Neuron (in vitro differentiated cells): Measurements from ENCODE around the gene HOXA11.

ENCODE experiments used
- H2AFZ ChIP-seq: one replicate; pipeline ENCODE4 v1.6.1; 2013; ENCODE audit warnings: low read depth, mild to moderate bottlenecking, inconsistent platforms, low read length, moderate library complexity
- H3K27me3 ChIP-seq: one replicate; pipeline ENCODE4 v1.6.1; 2013; ENCODE audit warnings: low read length; ENCODE audit not compliant: insufficient read depth
- H3K36me3 ChIP-seq: one replicate; pipeline ENCODE4 v1.6.1; 2013; ENCODE audit warnings: low read length; ENCODE audit not compliant: insufficient read depth
- H3K4me1 ChIP-seq: one replicate; pipeline ENCODE4 v1.6.1; 2013; ENCODE audit warnings: low read length; ENCODE audit not compliant: insufficient read depth
- H3K4me3 ChIP-seq: 2 replicates; pipeline ENCODE4 v1.5.1; 2013; ENCODE audit warnings: mild to moderate bottlenecking, low read length, moderate library complexity
- H3K9me3 ChIP-seq: one replicate; pipeline ENCODE4 v1.6.1; 2013; ENCODE audit warnings: low read length

The HOXA11 gene

DNA sequence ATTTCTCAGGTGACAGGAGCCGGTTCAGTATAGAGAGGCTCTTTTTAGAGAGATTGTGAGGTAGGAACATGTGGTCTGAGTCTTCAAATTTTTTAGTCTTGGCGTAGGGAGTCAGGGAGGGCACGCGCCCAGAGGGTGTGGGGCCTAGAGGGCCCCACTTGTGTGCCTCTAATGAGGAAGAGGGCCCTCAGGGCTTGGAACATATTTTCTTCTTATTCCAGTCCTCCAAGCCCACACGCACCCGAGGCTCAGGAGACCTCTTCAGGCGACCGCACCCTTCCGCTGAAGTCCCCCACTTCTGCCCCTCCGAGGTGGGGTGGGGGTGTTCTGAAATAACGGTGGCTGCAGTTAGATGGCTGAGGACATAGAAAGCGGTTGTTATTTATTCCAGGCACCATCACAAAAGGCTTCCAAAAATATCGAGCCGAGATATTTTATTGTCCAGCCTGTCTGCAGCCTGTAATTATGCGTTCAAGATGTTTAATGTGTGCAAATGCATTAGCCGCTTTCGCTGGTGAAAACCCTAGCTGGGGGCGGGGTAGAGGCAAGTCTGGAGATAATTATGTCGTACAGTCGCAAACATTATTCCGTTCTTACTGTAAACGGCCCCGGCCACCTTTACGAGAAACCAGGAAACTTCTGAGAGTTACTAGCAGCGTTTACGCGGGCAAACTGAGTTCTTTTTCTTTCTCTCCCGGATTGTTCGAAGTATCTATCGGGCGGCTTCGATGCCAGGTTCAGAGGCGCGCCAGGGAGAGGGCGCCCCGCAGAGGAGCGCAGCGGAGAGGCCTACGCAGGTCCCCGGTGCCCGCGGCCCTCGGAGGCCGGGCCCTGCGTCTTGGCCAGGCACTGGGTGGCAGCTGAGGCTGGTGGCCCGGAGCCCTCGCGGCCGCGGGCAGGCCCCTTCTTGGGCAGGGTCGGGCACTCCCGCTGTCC lies 27.7 kb upstream of the HOXA11 start:
- Histone ChIP-seq H3K4me1 (no peaks in the 10 kb centered on the region), H3K36me3 (no peaks in the 10 kb centered on the region), H2AFZ (no peak overlapping the region), H3K27me3 (peaks cover 97% of the 10 kb centered on the region), H3K4me3 (no peak overlapping the region), H3K9me3 (no peaks in the 10 kb centered on the region)

- no peak overlapping the region for H2AFZ ChIP-seq
- peaks cover 97% of the 10 kb centered on the region for H3K27me3 ChIP-seq
- H3K9me3 ChIP-seq, result no peaks in the 10 kb centered on the region
- H3K36me3 ChIP-seq, result no peaks in the 10 kb centered on the region
- H3K4me1 ChIP-seq, result no peaks in the 10 kb centered on the region
- no peak overlapping the region for H3K4me3 ChIP-seq
Observed at GRCh38 chr7:27211764-27212204, 26.8 kb upstream of the HOXA11 start.

GRCh38 chr7:27211084-27211446 lies 26.0 kb upstream of the HOXA11 start:
- no peaks in the 10 kb centered on the region for H3K9me3 ChIP-seq
- no peak overlapping the region for H2AFZ ChIP-seq

DNA sequence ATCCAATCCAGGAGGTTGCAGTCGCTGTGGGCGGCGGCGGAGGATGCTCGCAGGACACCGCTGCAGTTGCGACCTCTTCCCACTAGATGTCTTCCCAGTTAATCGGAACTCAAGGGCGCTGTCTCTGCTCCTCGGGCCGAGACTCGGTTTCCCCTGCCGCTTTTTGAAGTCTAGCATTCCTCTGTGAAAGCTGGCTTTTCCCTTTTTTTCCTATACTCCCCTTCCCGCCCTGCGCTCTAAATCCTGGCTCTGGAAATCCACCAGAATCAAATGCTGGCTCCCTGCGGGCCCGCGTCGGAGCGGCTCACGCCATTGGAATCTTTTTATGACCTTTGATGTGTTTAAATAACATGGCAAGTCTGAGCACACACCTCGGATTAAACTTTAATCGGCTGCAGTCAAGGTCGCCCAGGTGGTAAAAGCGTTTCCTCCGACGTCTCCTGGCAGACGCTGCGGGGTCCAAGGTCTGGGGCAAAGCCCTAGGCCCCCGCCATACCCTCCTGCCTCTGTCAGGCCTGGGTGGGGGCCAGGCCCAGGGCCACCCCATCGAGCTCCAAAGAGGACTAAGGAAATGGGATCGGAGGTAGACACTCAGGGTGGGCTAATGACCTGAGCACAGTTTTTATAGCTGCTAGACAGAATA lies 25.5 kb upstream of the HOXA11 start:
- Histone ChIP-seq H3K27me3 (peaks cover 97% of the 10 kb centered on the region), H3K9me3 (no peaks in the 10 kb centered on the region), H3K4me3 (no peak overlapping the region), H3K4me1 (no peaks in the 10 kb centered on the region), H2AFZ (no peak overlapping the region), H3K36me3 (no peaks in the 10 kb centered on the region)

More at GRCh38 chr7:27211084-27211446, 26.0 kb upstream of the HOXA11 start:
- no peak overlapping the region for H3K4me3 ChIP-seq
- H3K36me3 ChIP-seq, result no peaks in the 10 kb centered on the region
- H3K27me3 ChIP-seq, result peaks cover 97% of the 10 kb centered on the region
- no peaks in the 10 kb centered on the region for H3K4me1 ChIP-seq

DNA sequence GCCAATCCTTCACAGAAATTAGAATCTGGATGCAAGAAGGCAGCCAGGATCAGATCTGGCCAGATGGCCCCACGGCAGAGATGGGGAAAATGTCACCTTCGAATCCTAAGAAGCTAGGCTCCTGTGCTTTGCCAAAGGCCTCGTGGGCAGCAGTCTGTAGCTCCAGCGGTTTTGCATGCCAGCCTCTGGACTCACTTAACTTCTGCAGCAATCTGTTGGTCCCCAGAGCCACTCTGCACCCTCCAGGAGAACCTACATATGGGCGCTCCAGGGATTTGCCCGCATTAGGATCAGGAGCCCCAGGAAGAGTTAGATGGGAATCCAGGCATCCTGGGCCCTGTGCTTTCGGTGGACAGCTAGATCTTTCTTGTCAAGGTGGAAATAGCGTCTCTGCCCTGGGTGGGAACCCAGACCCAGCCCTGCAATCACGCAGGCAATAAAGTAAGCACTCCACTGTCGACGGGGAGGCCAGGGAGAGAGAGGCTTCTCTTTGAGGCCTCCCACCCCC lies 25.0 kb upstream of the HOXA11 start:
- no peak overlapping the region for H3K4me3 ChIP-seq
- peaks cover 97% of the 10 kb centered on the region for H3K27me3 ChIP-seq
- no peaks in the 10 kb centered on the region for H3K9me3 ChIP-seq
- no peaks in the 10 kb centered on the region for H3K4me1 ChIP-seq
- H2AFZ ChIP-seq, result no peak overlapping the region
- H3K36me3 ChIP-seq, result no peaks in the 10 kb centered on the region

- Histone ChIP-seq H3K9me3 (no peaks in the 10 kb centered on the region), H3K4me3 (no peak overlapping the region), H2AFZ (no peak overlapping the region), H3K36me3 (no peaks in the 10 kb centered on the region), H3K27me3 (peaks cover 97% of the 10 kb centered on the region), H3K4me1 (no peaks in the 10 kb centered on the region)
Observed at GRCh38 chr7:27208998-27209397, 24.0 kb upstream of the HOXA11 start.

- Histone ChIP-seq H3K4me1 (no peaks in the 10 kb centered on the region), H3K27me3 (peaks cover 96% of the 10 kb centered on the region)
Observed at GRCh38 chr7:27207348-27207985, 22.4 kb upstream of the HOXA11 start.

DNA sequence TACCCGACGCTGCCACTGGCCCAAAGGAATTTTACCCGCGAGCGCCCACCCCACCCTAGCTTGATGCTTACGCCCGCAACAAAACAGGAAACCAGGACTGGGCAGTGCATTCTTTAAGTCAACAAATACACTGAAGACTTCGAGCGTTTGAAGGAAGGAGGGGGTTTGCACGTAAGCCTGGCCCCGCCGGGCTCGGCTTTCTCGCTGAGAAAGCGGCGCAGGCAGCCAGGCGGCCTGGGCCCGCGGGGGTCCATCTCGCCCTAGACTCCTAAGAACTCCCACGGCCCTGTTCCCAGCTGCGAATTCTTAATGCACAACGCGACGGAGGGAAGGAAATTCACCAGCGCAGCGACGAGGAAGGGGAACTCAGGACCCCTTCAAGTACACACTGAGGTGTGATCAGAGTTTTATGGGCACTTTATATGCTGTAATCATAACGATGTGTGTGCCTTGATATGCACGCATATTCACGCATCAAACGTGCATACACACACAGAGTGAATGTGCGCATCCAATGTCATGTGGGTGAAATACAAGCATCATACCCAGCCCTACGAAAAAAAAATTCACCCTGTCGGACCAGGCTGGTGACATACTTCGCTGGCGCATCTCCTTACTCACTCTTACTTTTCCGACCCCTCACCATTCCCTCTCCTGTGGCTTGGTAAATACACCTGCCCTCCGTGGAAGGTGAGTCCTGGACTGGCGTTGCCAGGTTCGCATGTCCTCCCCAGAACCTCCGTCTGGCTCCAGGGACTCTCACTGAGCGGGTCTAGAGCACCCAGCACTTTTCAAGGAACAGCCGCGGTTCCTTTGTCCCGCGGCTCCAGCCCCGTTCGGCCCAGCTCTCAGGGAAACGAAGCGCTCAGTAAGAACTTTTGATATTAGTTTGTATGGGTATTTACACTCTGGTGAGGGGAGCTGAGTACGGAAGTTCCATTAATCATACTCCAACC lies 20.6 kb upstream of the HOXA11 start:
- H3K36me3 ChIP-seq, result no peaks in the 10 kb centered on the region
- H2AFZ ChIP-seq, result no peak overlapping the region
- no peak overlapping the region for H3K4me3 ChIP-seq
- no peaks in the 10 kb centered on the region for H3K4me1 ChIP-seq
- peaks cover 96% of the 10 kb centered on the region for H3K27me3 ChIP-seq
- H3K9me3 ChIP-seq, result no peaks in the 10 kb centered on the region

More at GRCh38 chr7:27207348-27207985, 22.4 kb upstream of the HOXA11 start:
- Histone ChIP-seq H3K4me3 (no peak overlapping the region), H3K9me3 (no peaks in the 10 kb centered on the region), H3K36me3 (no peaks in the 10 kb centered on the region), H2AFZ (no peak overlapping the region)

DNA sequence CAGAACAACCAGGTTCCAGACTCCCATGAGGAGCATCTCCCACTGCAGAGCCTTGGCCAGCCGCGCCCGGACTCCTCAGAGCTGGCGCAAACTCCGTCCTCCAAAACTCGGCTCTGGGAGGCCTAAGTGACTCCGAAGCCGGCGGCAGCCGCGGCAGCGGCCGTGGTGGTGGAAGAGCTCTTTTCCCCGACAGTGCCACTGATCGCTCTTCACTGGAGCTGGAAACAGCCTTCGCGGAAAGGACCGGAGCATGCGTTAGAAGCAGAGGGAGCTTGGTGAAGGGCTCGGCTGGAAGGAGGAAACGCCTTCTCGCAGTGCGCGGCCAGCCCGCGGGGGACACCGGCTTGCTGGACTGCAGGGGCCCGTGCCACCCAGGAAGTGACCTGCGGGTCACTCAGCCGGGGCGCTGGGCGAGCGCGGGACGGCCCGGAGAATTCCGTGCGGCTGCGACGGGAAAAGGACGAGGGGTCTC lies 19.9 kb upstream of the HOXA11 start:
- no peak overlapping the region for H3K4me3 ChIP-seq
- H3K27me3 ChIP-seq, result peaks cover 96% of the 10 kb centered on the region
- no peaks in the 10 kb centered on the region for H3K36me3 ChIP-seq
- no peaks in the 10 kb centered on the region for H3K9me3 ChIP-seq
- no peaks in the 10 kb centered on the region for H3K4me1 ChIP-seq
- no peak overlapping the region for H2AFZ ChIP-seq

DNA sequence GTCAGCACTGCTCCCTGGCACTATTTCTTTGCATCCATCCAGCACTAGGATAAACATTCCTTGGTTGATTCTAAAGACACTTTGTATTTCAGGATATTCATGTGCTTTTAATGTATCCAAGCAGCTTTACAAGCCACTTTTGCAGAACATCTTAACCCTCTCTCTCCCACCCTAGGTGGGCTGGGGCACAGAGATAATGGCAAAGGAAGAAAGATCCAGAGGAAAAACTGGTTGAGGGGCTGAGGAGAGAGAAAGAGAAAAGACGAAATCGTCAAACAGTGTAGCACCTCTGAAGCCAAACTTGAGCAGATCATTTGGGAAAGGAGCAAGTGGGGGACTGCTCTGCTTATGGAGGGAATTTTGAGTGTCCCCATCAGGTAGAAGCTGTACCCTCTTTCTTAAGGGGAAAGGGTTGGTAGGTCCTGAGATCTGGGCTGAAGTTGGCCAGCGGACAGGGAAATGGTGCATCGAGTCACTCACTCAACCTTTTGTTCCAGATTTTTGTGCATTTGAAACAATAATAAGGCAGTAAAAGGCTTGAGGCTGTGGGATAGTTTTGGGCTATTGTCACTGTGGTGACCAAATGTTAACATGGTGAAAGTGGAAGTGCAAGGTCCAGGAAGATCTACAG lies 19.0 kb upstream of the HOXA11 start:
- Histone ChIP-seq H3K27me3 (peaks cover 92% of the 10 kb centered on the region), H3K4me3 (no peak overlapping the region), H3K4me1 (no peaks in the 10 kb centered on the region), H2AFZ (no peak overlapping the region), H3K9me3 (no peaks in the 10 kb centered on the region), H3K36me3 (no peaks in the 10 kb centered on the region)

DNA sequence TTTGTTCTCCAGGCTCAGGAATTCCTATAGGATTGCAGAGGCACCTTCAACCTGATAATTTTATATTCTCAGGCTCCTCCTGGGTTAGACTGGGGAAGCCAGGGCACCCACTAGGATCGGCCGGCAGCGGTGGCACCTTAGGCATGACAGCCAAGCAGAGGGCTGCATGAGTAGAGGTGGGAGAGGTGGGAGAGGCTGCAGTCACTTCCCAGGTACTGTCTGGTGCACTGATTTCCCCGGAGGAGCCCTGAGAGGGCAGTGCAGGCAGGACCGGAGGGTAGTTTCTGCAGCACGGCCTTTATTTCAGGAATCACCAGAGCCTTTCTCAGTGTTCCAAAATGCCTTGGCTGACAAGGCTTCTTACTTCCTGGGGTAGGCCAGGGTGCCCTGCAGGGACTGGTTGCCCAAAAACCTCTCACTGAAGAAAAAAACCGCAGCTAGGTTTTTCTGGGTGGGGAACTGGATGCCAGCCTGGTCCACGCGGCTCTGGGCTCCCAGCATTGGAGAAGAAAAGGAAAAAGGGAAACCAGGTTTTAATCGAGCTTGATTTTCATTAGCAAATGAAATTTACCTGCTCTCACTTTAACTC lies 18.4 kb upstream of the HOXA11 start:
- no peaks in the 10 kb centered on the region for H3K36me3 ChIP-seq
- no peaks in the 10 kb centered on the region for H3K9me3 ChIP-seq
- H3K4me3 ChIP-seq, result no peak overlapping the region
- no peaks in the 10 kb centered on the region for H3K4me1 ChIP-seq
- H2AFZ ChIP-seq, result no peak overlapping the region
- peaks cover 92% of the 10 kb centered on the region for H3K27me3 ChIP-seq

DNA sequence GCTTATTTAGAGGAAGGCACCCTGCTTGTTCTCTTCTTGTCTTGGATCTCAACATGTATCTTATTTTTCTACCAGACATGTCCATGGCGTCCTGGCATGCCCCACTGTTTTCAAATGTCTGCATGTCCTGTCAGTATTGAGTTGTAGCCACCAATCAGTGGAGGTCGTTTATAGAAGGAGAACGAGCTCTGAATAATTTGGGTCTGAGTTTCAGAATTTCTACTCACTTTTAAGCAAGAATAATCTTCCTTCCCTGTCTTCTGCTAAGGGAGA lies 17.8 kb upstream of the HOXA11 start:
- Histone ChIP-seq H3K4me3 (no peak overlapping the region), H3K27me3 (peaks cover 92% of the 10 kb centered on the region), H2AFZ (no peak overlapping the region), H3K36me3 (no peaks in the 10 kb centered on the region), H3K9me3 (no peaks in the 10 kb centered on the region), H3K4me1 (no peaks in the 10 kb centered on the region)
